Ovary (tissue), 9 donors: ENCODE results near the gene TARS3. TPM values are rescaled to one million over a fixed set of nuclear protein-coding genes. Genes with fewer than 3 reads are reported as not detected.

Experiments used
- DNase-seq, 5 donors: peaks; one replicate each; pipeline ENCODE4 v3.0.0-alpha.2; 2019 to 2020
- H3K27ac ChIP-seq, 2 donors: fragments of 200-600 bp; one replicate each; pipeline versions ENCODE4 v1.5.1 to v1.8.0; 2019 to 2022
- H3K27me3 ChIP-seq: fragments of 200-600 bp; one replicate; pipeline ENCODE4 v1.8.0; 2022
- H3K36me3 ChIP-seq: fragments of 200-600 bp; sonication (generic); one replicate; pipeline ENCODE4 v1.5.1; 2019
- H3K4me1 ChIP-seq: one replicate; pipeline ENCODE4 v1.8.1; 2013; ENCODE audit warnings: mild to moderate bottlenecking, moderate library complexity; ENCODE audit not compliant: insufficient read depth
- H3K4me3 ChIP-seq: fragments of 200-600 bp; sonication (generic); one replicate; pipeline ENCODE4 v1.5.1; 2017
- H3K9me3 ChIP-seq, 2 donors: fragments of 200-600 bp in 1 of 2; sonication (generic) in 1 of 2; one replicate each; pipeline versions ENCODE4 v1.5.1 to v1.8.1; 2013 to 2019; ENCODE audit warnings: mild to moderate bottlenecking in 1 of 2, moderate library complexity in 1 of 2
- EP300 ChIP-seq: sonication (generic); formaldehyde crosslinking; IDR thresholded peaks from one replicate; pipeline ENCODE4 v1.6.1; 2017; ENCODE audit warnings: antibody characterized with exemption
- POLR2A ChIP-seq: fragments of 450-650 bp; IDR thresholded peaks from one replicate; pipeline ENCODE4 v1.6.1; 2017; ENCODE audit warnings: antibody characterized with exemption, mild to moderate bottlenecking, moderate library complexity
- WGBS, 3 donors: extraction: QIAGEN DNeasy Blood & Tissue Kit in 1 of 3; methylation state at CpG; one replicate each; pipeline versions ENCODE4 v1.1.5 to v1.1.7; 2013 to 2017; 5-methylcytosine and 5-hydroxymethylcytosine counted together
- intact Hi-C, 4 donors: fragments of 100-400 bp; cut with DNase I; formaldehyde crosslinking; loops; one replicate each; pipeline versions ENCODE4 v1.11.0 to v1.15.1; 2022 to 2023
- polyA plus RNA-seq, 2 donors: library from polyadenylated mRNA; stranded (reverse); fragments of 200-250 nt in 1 of 2; fragments of 350-450 nt in 1 of 2; fragmentation: Illumina TruSeq in 1 of 2; extraction: RNeasy Lipid Tissue Mini Kit (QIAGEN cat#74804) in 1 of 2; gene quantifications; one replicate each; pipeline ENCODE4 v1.2.3, GENCODE V29; 2013 to 2014
- small RNA-seq: library from RNA; depleted of rRNA; stranded (forward); fragments of <200 nt; gene quantifications from one replicate; pipeline ENCODE3, GENCODE V24; 2016
- total RNA-seq, 7 donors: library from RNA; depleted of rRNA in 2 of 7; stranded (reverse); fragments of >200 nt in 2 of 7; fragmentation: NEBNext Ultra II Directional in 3 of 7; extraction: Animal tissue kit (Norgen Biotek cat#: 25700) in 3 of 7; gene quantifications; one replicate each; pipeline versions ENCODE4 v1.1.0 to v1.2.4, GENCODE V29; 2016 to 2023
- TF ChIP-seq, protein P1 (sequence below), 3 donors: fragments of 450-650 bp in 2 of 3; fragments of 200-600 bp in 1 of 3; IDR thresholded peaks; one replicate each; pipeline versions ENCODE4 v1.5.1 to v1.8.0; 2016 to 2022; ENCODE audit warnings: antibody characterized with exemption in 3 of 3, mild to moderate bottlenecking in 1 of 3
- donor health status: DM: no; HTN: no; CAD: no; lungs with moderate emphysema.
- donor health status: DM: no; HTN: no; CAD: no.
- donor health status: Bipolar disorder and iron deficiency.
- donor health status: DM: yes; HTN: yes; CAD: no.
- donor health status: DM: no; HTN: no; CAD: no.
- donor health status: DM: yes; HTN: yes; CAD: no.

The TARS3 gene
- total and polyA plus RNA-seq, 9 donors: 10.1 to 23.5 (median 15.3) TPM

- H3K27me3 ChIP-seq: no peaks in the 10 kb centered on the region
- DNase-seq: no peak
- intact Hi-C loops: no loop called here
- no peaks in the 10 kb centered on the region for H3K9me3 ChIP-seq
- H3K4me3 ChIP-seq: no peak overlapping the region
- no peak overlapping the region for H3K27ac ChIP-seq
- TF ChIP-seq, protein P1, sequence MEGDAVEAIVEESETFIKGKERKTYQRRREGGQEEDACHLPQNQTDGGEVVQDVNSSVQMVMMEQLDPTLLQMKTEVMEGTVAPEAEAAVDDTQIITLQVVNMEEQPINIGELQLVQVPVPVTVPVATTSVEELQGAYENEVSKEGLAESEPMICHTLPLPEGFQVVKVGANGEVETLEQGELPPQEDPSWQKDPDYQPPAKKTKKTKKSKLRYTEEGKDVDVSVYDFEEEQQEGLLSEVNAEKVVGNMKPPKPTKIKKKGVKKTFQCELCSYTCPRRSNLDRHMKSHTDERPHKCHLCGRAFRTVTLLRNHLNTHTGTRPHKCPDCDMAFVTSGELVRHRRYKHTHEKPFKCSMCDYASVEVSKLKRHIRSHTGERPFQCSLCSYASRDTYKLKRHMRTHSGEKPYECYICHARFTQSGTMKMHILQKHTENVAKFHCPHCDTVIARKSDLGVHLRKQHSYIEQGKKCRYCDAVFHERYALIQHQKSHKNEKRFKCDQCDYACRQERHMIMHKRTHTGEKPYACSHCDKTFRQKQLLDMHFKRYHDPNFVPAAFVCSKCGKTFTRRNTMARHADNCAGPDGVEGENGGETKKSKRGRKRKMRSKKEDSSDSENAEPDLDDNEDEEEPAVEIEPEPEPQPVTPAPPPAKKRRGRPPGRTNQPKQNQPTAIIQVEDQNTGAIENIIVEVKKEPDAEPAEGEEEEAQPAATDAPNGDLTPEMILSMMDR (IDR thresholded peaks at IDR 0.05): no peak
- TF ChIP-seq EP300 (no peak), POLR2A (no peak)
- no peaks in the 10 kb centered on the region for H3K36me3 ChIP-seq
- 89 to 96% (median 93%) methylated on average over 4 of the region's 4 CpGs for WGBS, 3 donors
- H3K4me1 ChIP-seq: no peaks in the 10 kb centered on the region
Measured at GRCh38 chr15:101604124-101604874, 120.0 kb downstream of the TARS3 start.

Small RNA genes within 50 kb of the gene (small RNA-seq; reads per million reads assigned to genes)
- not detected for gene RN7SL209P
- gene RNU6-807P: not detected

Other genes starting within 250 kb of the TARS3 start
- gene PCSK6, start 234.8 kb downstream of the TARS3 start, total RNA-seq: 10 to 100 TPM in 4 of 7 donors, 1 to 10 TPM in 3; 3.9 to 25.4 (median 13.0) TPM
- 10 to 100 TPM in 1 of 2 donors, 1 to 10 TPM in 1; 3.8 to 26.0 TPM for gene PCSK6, start 234.8 kb downstream of the TARS3 start, polyA plus RNA-seq
- gene TM2D3, start 72.1 kb downstream of the TARS3 start, total RNA-seq: 10 to 100 TPM; 46.0 to 76.9 (median 57.3) TPM
- 10 to 100 TPM; 46.5 to 70.7 TPM for gene TM2D3, start 72.1 kb downstream of the TARS3 start, polyA plus RNA-seq
- not detected for gene OR4F6, start 79.0 kb upstream of the TARS3 start, total RNA-seq
- gene OR4F6, start 79.0 kb upstream of the TARS3 start, polyA plus RNA-seq: not detected
- not detected for gene OR4F15, start 87.7 kb upstream of the TARS3 start, total RNA-seq
- gene OR4F15, start 87.7 kb upstream of the TARS3 start, polyA plus RNA-seq: not detected